HepG2 (cell line): ENCODE results near the gene NUDT3. TPM values are rescaled to one million over a fixed set of nuclear protein-coding genes. Genes with fewer than 3 reads are reported as not detected.

ENCODE experiments used
- CENPT ChIP-seq: sonication (generic); formaldehyde crosslinking; IDR thresholded peaks from 2 replicates; pipeline ENCODE4 v1.8.0; 2022; ENCODE audit warnings: low read depth, mild to moderate bottlenecking, moderate library complexity, missing genetic modification reagents
- FOXC1 ChIP-seq: sonication (generic); formaldehyde crosslinking; IDR thresholded peaks from 2 replicates; pipeline ENCODE4 v1.8.0; 2022; ENCODE audit warnings: mild to moderate bottlenecking, missing genetic modification reagents, borderline replicate concordance
- HNF4A ChIP-seq: sonication (generic); formaldehyde crosslinking; IDR thresholded peaks from 2 replicates; pipeline ENCODE4 v1.4.0; 2020; ENCODE audit warnings: missing genetic modification reagents
- KAT2B ChIP-seq: fragments of 150-350 bp; IDR thresholded peaks from 2 replicates; pipeline ENCODE4 v1.6.1; 2014; ENCODE audit warnings: low read depth, low read length, borderline replicate concordance
- KMT2A ChIP-seq: sonication (generic); formaldehyde crosslinking; IDR thresholded peaks from 2 replicates; pipeline ENCODE4 v1.4.0; 2020; ENCODE audit warnings: missing genetic modification reagents
- U2AF1 ChIP-seq: fragments of 200-400 bp; formaldehyde crosslinking; optimal IDR thresholded peaks from 2 replicates; pipeline ENCODE3; 2017; ENCODE audit warnings: mild to moderate bottlenecking, low read depth, low read length
- ZBTB37 ChIP-seq: sonication (generic); formaldehyde crosslinking; IDR thresholded peaks from 2 replicates; pipeline ENCODE4 v1.4.0; 2020; ENCODE audit warnings: mild to moderate bottlenecking, missing genetic modification reagents
- ZBTB42 ChIP-seq: sonication (generic); formaldehyde crosslinking; IDR thresholded peaks from 2 replicates; pipeline ENCODE4 v1.5.0; 2020; ENCODE audit warnings: mild to moderate bottlenecking, missing genetic modification reagents
- ZFP82 ChIP-seq: sonication (generic); formaldehyde crosslinking; IDR thresholded peaks from 2 replicates; pipeline ENCODE4 v1.5.1; 2020; ENCODE audit warnings: mild to moderate bottlenecking, missing genetic modification reagents, borderline replicate concordance
- ZMAT3 ChIP-seq: sonication (generic); formaldehyde crosslinking; conservative IDR thresholded peaks from 2 replicates; pipeline ENCODE4 v1.7.0; 2021; ENCODE audit warnings: missing genetic modification reagents
- ZNF280D ChIP-seq: sonication (generic); formaldehyde crosslinking; IDR thresholded peaks from 2 replicates; pipeline ENCODE4 v1.5.1; 2020; ENCODE audit warnings: mild to moderate bottlenecking, missing genetic modification reagents
- ZNF34 ChIP-seq: sonication (generic); formaldehyde crosslinking; IDR thresholded peaks from 2 replicates; pipeline ENCODE4 v1.4.0; 2020; ENCODE audit warnings: mild to moderate bottlenecking, missing genetic modification reagents, borderline replicate concordance
- ZNF414 ChIP-seq: sonication (generic); formaldehyde crosslinking; IDR thresholded peaks from 2 replicates; pipeline ENCODE4 v1.5.0; 2020; ENCODE audit warnings: missing genetic modification reagents
- ZNF605 ChIP-seq: sonication (generic); formaldehyde crosslinking; IDR thresholded peaks from 2 replicates; pipeline ENCODE4 v1.8.0; 2022; ENCODE audit warnings: mild to moderate bottlenecking, missing genetic modification reagents
- ZSCAN12 ChIP-seq: sonication (generic); formaldehyde crosslinking; IDR thresholded peaks from 2 replicates; pipeline ENCODE4 v1.9.0; 2021; ENCODE audit warnings: mild to moderate bottlenecking, missing genetic modification reagents
- polyA plus RNA-seq, 8 experiments: library from polyadenylated mRNA; depleted of rRNA in 3 of 8; stranded (reverse) in 7 of 8; unstranded in 1 of 8; fragments of >200 nt; fragmentation: Illumina TruSeq in 4 of 8; extraction: Trizol in 4 of 8; gene quantifications; 2 replicates each; pipeline versions ENCODE4 v1.2.1 to v1.2.3, GENCODE V29; 2011 to 2016; ENCODE audit warnings: low read depth in 4 of 8, missing spikeins in 1 of 8, mixed read lengths in 1 of 8; ENCODE audit not compliant: insufficient read depth in 1 of 8
- total RNA-seq, 5 experiments: library from RNA; depleted of rRNA; stranded (reverse); fragments of >200 nt; fragmentation: Illumina TruSeq; extraction: Trizol; gene quantifications; 2 replicates each; pipeline ENCODE4 v1.2.3, GENCODE V29; 2016; ENCODE audit warnings: low read depth in 1 of 5
- TF ChIP-seq, protein P1 (sequence below): sonication (generic); formaldehyde crosslinking; IDR thresholded peaks from 2 replicates; pipeline ENCODE4 v1.4.0; 2020; ENCODE audit warnings: missing genetic modification reagents, mild to moderate bottlenecking, borderline replicate concordance
- TF ChIP-seq, protein P2 (sequence below): sonication (generic); formaldehyde crosslinking; IDR thresholded peaks from 2 replicates; pipeline ENCODE4 v1.5.1; 2020; ENCODE audit warnings: missing genetic modification reagents, mild to moderate bottlenecking, borderline replicate concordance

NUDT3 gene
- total and polyA plus RNA-seq, 2 of the 13 experiments (the other 11 are each of a cell fraction or from before 2014, with no cell fraction given), result 20.2 to 20.6 TPM

DNA sequence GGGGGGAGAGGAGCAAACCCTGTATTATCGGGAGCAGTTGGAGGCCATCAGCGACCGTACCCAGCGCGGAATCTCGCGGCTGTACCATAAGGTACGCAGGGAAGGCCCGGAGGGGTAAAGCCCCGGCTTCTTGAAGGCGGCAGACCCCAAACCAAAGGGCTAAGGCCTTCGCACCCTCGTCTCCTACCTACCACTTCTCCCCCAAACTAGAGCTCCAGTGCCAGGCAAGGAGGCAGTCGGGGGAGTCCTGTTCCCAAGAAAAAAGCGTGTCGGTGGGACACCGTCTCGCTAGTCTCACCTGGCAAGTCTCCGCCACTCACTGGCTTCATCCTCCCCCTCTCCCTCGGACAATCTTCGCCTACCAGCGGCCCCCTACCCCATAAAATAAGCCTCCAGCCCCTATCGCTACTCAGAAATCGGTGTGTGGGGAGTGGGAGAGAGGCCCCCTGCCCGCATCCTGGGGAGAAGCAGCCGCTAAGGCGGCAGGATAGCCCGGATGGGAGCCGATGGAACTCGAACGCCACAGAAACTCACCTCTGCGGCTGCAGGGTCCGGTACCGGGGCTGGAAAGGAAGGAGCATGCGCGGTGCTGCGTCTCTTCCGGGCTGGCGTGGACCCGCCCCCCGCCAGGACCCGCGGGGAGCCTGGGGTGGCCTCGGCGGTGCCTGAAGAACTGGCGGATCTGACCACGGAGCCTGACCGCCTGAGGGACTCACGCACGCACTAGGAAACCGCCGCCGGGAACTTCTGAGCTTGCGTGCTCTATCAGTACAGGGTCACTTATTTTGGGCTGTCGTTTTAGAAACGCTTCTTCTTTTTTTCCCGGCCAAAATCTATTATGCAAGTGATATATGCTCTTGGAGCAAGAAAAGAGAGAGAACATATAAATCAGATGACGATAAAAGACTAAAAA lies 33.3 kb upstream of the NUDT3 start, which contains the start of gene RPS10 (continued):
- TF ChIP-seq ZBTB42 (CRISPR knock-in tag) (no peak), U2AF1 (peak; percentile 21), ZSCAN12 (CRISPR knock-in tag) (no peak), KMT2A (CRISPR knock-in tag) (peak; percentile 72; the same call in 1 of the 2 replicates), ZMAT3 (no peak), ZNF414 (CRISPR knock-in tag) (no peak), ZBTB37 (CRISPR knock-in tag) (no peak), ZNF280D (peak; percentile 83), ZNF34 (no peak; the same call in 1 of the 2 replicates), ZNF605 (peak; percentile 91), CENPT (no peak), ZFP82 (CRISPR knock-in tag) (peak; percentile 86), HNF4A (CRISPR knock-in tag) (peak; percentile 13; the same call in 1 of the 2 replicates), KAT2B (no peak), FOXC1 (peak; percentile 62; the same call in 1 of the 2 replicates)
- TF ChIP-seq, protein P1, sequence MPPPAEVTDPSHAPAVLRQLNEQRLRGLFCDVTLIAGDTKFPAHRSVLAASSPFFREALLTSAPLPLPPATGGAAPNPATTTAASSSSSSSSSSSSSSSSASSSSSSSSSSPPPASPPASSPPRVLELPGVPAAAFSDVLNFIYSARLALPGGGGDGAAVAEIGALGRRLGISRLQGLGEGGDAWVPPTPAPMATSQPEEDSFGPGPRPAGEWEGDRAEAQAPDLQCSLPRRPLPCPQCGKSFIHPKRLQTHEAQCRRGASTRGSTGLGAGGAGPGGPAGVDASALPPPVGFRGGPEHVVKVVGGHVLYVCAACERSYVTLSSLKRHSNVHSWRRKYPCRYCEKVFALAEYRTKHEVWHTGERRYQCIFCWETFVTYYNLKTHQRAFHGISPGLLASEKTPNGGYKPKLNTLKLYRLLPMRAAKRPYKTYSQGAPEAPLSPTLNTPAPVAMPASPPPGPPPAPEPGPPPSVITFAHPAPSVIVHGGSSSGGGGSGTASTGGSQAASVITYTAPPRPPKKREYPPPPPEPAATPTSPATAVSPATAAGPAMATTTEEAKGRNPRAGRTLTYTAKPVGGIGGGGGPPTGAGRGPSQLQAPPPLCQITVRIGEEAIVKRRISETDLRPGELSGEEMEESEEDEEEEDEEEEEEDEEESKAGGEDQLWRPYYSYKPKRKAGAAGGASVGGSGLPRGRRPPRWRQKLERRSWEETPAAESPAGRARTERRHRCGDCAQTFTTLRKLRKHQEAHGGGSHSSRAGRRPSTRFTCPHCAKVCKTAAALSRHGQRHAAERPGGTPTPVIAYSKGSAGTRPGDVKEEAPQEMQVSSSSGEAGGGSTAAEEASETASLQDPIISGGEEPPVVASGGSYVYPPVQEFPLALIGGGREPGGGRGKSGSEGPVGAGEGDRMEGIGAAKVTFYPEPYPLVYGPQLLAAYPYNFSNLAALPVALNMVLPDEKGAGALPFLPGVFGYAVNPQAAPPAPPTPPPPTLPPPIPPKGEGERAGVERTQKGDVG (CRISPR knock-in tag), result peak; percentile 18; the same call in 1 of the 2 replicates
- TF ChIP-seq, protein P2, sequence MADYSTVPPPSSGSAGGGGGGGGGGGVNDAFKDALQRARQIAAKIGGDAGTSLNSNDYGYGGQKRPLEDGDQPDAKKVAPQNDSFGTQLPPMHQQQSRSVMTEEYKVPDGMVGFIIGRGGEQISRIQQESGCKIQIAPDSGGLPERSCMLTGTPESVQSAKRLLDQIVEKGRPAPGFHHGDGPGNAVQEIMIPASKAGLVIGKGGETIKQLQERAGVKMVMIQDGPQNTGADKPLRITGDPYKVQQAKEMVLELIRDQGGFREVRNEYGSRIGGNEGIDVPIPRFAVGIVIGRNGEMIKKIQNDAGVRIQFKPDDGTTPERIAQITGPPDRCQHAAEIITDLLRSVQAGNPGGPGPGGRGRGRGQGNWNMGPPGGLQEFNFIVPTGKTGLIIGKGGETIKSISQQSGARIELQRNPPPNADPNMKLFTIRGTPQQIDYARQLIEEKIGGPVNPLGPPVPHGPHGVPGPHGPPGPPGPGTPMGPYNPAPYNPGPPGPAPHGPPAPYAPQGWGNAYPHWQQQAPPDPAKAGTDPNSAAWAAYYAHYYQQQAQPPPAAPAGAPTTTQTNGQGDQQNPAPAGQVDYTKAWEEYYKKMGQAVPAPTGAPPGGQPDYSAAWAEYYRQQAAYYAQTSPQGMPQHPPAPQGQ (CRISPR knock-in tag), result no peak
